Osteoblast (primary cell): Measurements from ENCODE around the gene SLC30A10. TPM values are rescaled to one million over a fixed set of nuclear protein-coding genes. Genes with fewer than 3 reads are reported as not detected.
A peak's percentile ranks its signal among the peaks of the same experiment; 100 is the strongest.

Experiments
- DNase-seq: peaks from one replicate; pipeline ENCODE4 v3.0.0; 2011; ENCODE audit warnings: low spot score, mixed read lengths; ENCODE audit not compliant: insufficient read length; ENCODE audit errors: missing footprints
- H2AFZ ChIP-seq: 2 replicates; pipeline ENCODE4 v1.6.0; 2011; ENCODE audit warnings: mild to moderate bottlenecking, low read length
- H3K27ac ChIP-seq: 2 replicates; pipeline ENCODE4 v1.5.1; 2011; ENCODE audit warnings: mild to moderate bottlenecking, low read depth, low read length, moderate library complexity
- H3K27me3 ChIP-seq: 2 replicates; pipeline ENCODE4 v1.6.0; 2012; ENCODE audit warnings: mild to moderate bottlenecking, control low read depth, inconsistent platforms, low read length, moderate library complexity; ENCODE audit not compliant: insufficient read depth
- H3K36me3 ChIP-seq: 2 replicates; pipeline ENCODE4 v1.5.1; 2011; ENCODE audit warnings: mild to moderate bottlenecking, low read length, control low read depth, moderate library complexity; ENCODE audit not compliant: insufficient read depth
- H3K4me1 ChIP-seq: 2 replicates; pipeline ENCODE4 v1.5.1; 2011; ENCODE audit warnings: mild to moderate bottlenecking, low read length, control low read depth, moderate library complexity; ENCODE audit not compliant: insufficient read depth
- H3K4me2 ChIP-seq: 2 replicates; pipeline ENCODE4 v1.6.0; 2011; ENCODE audit warnings: mild to moderate bottlenecking, low read length; ENCODE audit not compliant: insufficient read depth
- H3K4me3 ChIP-seq: fragments of 200-600 bp; sonication (generic); 3 replicates; pipeline ENCODE4 v1.5.1; 2012; ENCODE audit warnings: mild to moderate bottlenecking, low read length, inconsistent platforms; ENCODE audit not compliant: insufficient read depth
- H3K79me2 ChIP-seq: 2 replicates; pipeline ENCODE4 v1.6.0; 2012; ENCODE audit warnings: mild to moderate bottlenecking, low read length, control low read depth, inconsistent platforms; ENCODE audit not compliant: insufficient read depth
- H3K9me3 ChIP-seq: 2 replicates; pipeline ENCODE4 v1.5.1; 2011; ENCODE audit warnings: low read depth, low read length, control low read depth
- H4K20me1 ChIP-seq: 2 replicates; pipeline ENCODE4 v1.6.0; 2012; ENCODE audit warnings: mild to moderate bottlenecking, low read length, control low read depth; ENCODE audit not compliant: insufficient read depth
- CTCF ChIP-seq: IDR thresholded peaks from 2 replicates; pipeline ENCODE4 v1.5.1; 2011; ENCODE audit warnings: mild to moderate bottlenecking, low read depth, low read length, moderate library complexity; ENCODE audit errors: extremely low read depth
- total RNA-seq: library from RNA; depleted of rRNA; stranded (reverse); fragments of >200 nt; gene quantifications from 2 replicates; pipeline ENCODE4 v1.2.3, GENCODE V29; 2012

SLC30A10 gene
- total RNA-seq, 1 donor, result 0.36 TPM

- Histone ChIP-seq H2AFZ (no peak overlapping the region), H3K27ac (no peak overlapping the region), H4K20me1 (no peaks in the 10 kb centered on the region), H3K36me3 (no peaks in the 10 kb centered on the region), H3K4me1 (no peaks in the 10 kb centered on the region), H3K4me2 (no peak overlapping the region), H3K79me2 (no peaks in the 10 kb centered on the region), H3K9me3 (no peaks in the 10 kb centered on the region), H3K27me3 (no peaks in the 10 kb centered on the region), H3K4me3 (no peak overlapping the region)
- peak; percentile 51 for DNase-seq
- TF ChIP-seq CTCF, result no peak
Observed at GRCh38 chr1:219913005-219913770, 15.2 kb downstream of the SLC30A10 start.

- Histone ChIP-seq H2AFZ (no peak overlapping the region), H3K4me2 (no peak overlapping the region), H3K27ac (no peak overlapping the region), H3K4me1 (no peaks in the 10 kb centered on the region), H3K79me2 (no peaks in the 10 kb centered on the region), H3K9me3 (no peaks in the 10 kb centered on the region), H3K36me3 (no peaks in the 10 kb centered on the region), H3K27me3 (no peaks in the 10 kb centered on the region), H3K4me3 (no peak overlapping the region), H4K20me1 (no peaks in the 10 kb centered on the region)
- TF ChIP-seq CTCF, result no peak
- no peak for DNase-seq
Observed at GRCh38 chr1:219910716-219911115, 17.6 kb downstream of the SLC30A10 start.

- Histone ChIP-seq H3K27ac (no peak overlapping the region), H2AFZ (no peak overlapping the region), H3K4me1 (no peaks in the 10 kb centered on the region), H3K36me3 (no peaks in the 10 kb centered on the region), H4K20me1 (no peaks in the 10 kb centered on the region), H3K79me2 (no peaks in the 10 kb centered on the region), H3K9me3 (no peaks in the 10 kb centered on the region), H3K27me3 (no peaks in the 10 kb centered on the region), H3K4me2 (no peak overlapping the region), H3K4me3 (no peak overlapping the region)
- no peak for DNase-seq
- TF ChIP-seq CTCF, result no peak
Observed at GRCh38 chr1:219909476-219909875, 18.9 kb downstream of the SLC30A10 start.

- Histone ChIP-seq H2AFZ (no peak overlapping the region), H3K36me3 (no peaks in the 10 kb centered on the region), H3K4me3 (no peak overlapping the region), H4K20me1 (no peaks in the 10 kb centered on the region), H3K9me3 (no peaks in the 10 kb centered on the region), H3K4me2 (no peak overlapping the region), H3K79me2 (no peaks in the 10 kb centered on the region), H3K27me3 (no peaks in the 10 kb centered on the region), H3K4me1 (no peaks in the 10 kb centered on the region), H3K27ac (no peak overlapping the region)
- TF ChIP-seq CTCF, result no peak
- DNase-seq, result no peak
Observed at GRCh38 chr1:219908170-219908569, 20.2 kb downstream of the SLC30A10 start.
